ENCODE results near the gene SLCO4A1.
"Not testable (repeated sequence)": the region's sequence is repeated elsewhere in the genome, so short reads cannot be mapped to it uniquely, and the experiment has no call there.

The SLCO4A1 gene

GRCh38 chr20:62623488-62624324 lies 18.6 kb upstream of the SLCO4A1 start:
- no peak for DNase-seq

- no peak for DNase-seq
These were observed 18.0 kb upstream of the SLCO4A1 start for GRCh38 chr20:62624325-62624690.

GRCh38 chr20:62624719-62625453 lies 17.4 kb upstream of the SLCO4A1 start:
- no peak for DNase-seq

- no peak for DNase-seq
These were observed 16.8 kb upstream of the SLCO4A1 start for GRCh38 chr20:62625516-62625915.

GRCh38 chr20:62625921-62626547 lies 16.3 kb upstream of the SLCO4A1 start:
- DNase-seq, result no peak

- DNase-seq, result not testable (repeated sequence)
These were observed 14.9 kb upstream of the SLCO4A1 start for GRCh38 chr20:62627425-62627824.

GRCh38 chr20:62627901-62628612 lies 14.2 kb upstream of the SLCO4A1 start:
- no peak for DNase-seq

- no peak for DNase-seq
These were observed 13.6 kb upstream of the SLCO4A1 start for GRCh38 chr20:62628691-62629090.

- no peak for DNase-seq
These were observed 12.3 kb upstream of the SLCO4A1 start for GRCh38 chr20:62629864-62630470.

- peak; percentile 69 for DNase-seq
These were observed 10.7 kb upstream of the SLCO4A1 start for GRCh38 chr20:62631336-62632308.

- DNase-seq, result peak; percentile 20
These were observed 9.7 kb upstream of the SLCO4A1 start for GRCh38 chr20:62632575-62633090.

GRCh38 chr20:62633598-62634329 lies 8.5 kb upstream of the SLCO4A1 start:
- DNase-seq, result no peak

GRCh38 chr20:62634330-62634967 lies 7.9 kb upstream of the SLCO4A1 start:
- DNase-seq, result no peak

- no peak for DNase-seq
These were observed 7.1 kb upstream of the SLCO4A1 start for GRCh38 chr20:62635232-62635631.

- no peak for DNase-seq
These were observed 6.5 kb upstream of the SLCO4A1 start for GRCh38 chr20:62635852-62636251.

GRCh38 chr20:62636446-62636845 lies 5.9 kb upstream of the SLCO4A1 start:
- no peak for DNase-seq

GRCh38 chr20:62637110-62637509 lies 5.2 kb upstream of the SLCO4A1 start:
- no peak for DNase-seq

GRCh38 chr20:62637521-62638054 lies 4.7 kb upstream of the SLCO4A1 start:
- no peak for DNase-seq

GRCh38 chr20:62638055-62638570 lies 4.2 kb upstream of the SLCO4A1 start:
- DNase-seq, result no peak
